ENCODE results near the gene GKN2.

DNA sequence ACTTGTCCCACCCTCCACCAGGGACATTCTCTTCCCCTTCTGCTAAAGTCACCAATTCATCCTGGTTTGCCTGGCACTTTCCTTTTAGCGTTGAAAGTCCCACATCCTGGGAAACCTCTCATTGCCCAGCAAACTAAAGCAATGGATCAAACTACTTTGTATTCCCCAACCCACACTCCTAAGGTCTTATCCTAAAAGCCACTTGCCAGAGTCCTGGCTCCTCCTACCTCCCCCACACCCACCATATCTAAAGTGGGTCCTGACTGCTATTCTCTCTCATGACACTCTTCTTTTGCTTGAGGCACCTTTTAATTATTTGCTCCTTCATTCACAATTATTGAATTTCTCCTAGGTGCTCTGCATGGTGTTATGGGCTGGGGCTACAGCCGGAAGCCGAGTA lies 40.6 kb downstream of the GKN2 start:
- TF ChIP-seq, protein P1, sequence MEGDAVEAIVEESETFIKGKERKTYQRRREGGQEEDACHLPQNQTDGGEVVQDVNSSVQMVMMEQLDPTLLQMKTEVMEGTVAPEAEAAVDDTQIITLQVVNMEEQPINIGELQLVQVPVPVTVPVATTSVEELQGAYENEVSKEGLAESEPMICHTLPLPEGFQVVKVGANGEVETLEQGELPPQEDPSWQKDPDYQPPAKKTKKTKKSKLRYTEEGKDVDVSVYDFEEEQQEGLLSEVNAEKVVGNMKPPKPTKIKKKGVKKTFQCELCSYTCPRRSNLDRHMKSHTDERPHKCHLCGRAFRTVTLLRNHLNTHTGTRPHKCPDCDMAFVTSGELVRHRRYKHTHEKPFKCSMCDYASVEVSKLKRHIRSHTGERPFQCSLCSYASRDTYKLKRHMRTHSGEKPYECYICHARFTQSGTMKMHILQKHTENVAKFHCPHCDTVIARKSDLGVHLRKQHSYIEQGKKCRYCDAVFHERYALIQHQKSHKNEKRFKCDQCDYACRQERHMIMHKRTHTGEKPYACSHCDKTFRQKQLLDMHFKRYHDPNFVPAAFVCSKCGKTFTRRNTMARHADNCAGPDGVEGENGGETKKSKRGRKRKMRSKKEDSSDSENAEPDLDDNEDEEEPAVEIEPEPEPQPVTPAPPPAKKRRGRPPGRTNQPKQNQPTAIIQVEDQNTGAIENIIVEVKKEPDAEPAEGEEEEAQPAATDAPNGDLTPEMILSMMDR (IDR thresholded peaks at IDR 0.05) = no peak
- no peak for TF ChIP-seq POLR2A (IDR thresholded peaks at IDR 0.05)

All from esophagus squamous epithelium (tissue), 4 donors.